HG03354 (cell line): ENCODE results near the gene TIMP3.

Experiments used
- ATAC-seq: cut with Tn5 transposase; IDR thresholded peaks from one replicate; pipeline ENCODE4 v1.9.1; 2021; ENCODE audit warnings: mild to moderate bottlenecking; ENCODE audit not compliant: unreplicated experiment, poor library complexity, severe bottlenecking

Gene TIMP3

DNA sequence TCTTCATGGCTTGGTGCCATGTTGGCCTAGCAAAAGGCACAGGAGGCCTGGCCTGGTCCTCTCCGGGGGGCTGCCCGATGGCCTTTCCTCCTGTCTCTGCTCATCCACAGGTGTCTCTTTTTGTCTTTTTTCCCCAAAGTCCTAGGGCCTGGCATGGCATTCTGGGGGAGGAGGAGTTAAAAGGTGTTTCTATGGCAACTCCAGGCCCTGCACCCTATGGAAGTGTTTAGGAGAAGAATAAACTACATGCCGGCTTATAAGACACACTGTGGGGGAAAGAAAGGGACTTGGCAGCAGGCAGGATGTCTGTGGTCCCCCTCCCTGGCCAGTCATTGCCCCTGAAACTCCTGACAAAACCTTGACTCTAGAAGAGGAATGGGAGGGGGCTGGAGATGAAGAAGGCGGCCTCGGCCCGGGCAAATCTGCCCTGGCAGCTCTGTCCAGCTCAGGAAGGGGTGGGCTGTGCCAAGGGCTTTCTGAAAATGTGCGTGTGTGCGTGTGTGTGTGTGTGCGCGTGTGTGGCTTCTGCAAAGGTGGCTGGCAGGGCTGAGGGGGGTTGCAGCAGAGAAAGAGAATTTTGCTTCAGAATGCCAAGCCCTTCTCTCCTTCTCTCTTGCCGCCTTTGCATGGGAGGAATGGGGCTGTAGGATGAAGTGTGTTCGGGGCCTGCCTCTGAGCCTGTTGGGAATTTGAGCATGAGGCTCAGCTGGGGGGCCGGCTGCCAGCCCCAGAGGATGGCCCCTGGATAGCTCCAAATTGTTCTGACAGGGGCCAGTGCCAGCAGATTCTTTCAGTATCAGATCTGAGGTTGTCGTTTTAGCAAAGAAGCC lies 3.2 kb downstream of the TIMP3 start:
- no peak for ATAC-seq

DNA sequence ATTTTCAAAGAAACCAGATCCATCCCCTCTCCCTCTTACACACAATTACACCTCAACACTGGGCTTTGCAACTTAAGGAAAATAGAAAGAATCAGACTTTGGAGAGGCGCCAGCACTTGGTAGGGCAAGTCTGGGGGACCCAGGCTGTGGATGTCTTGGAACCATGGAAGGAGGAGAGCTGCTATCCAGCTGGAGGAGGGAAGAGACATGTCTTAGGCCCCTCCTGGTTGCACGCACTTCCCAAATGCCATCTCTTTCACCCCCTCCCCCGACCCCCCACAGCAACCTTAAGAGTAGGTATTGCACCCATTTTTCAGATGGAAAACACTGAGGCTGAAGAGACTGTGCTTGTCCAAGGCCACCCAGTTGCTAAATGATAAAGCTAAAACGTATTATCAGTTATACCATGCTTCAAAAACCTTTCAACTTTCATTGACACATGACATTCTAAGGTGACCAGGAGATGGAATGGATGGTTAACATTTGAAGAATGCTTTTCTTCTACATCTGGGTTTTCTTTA lies 3.9 kb downstream of the TIMP3 start:
- no peak for ATAC-seq

DNA sequence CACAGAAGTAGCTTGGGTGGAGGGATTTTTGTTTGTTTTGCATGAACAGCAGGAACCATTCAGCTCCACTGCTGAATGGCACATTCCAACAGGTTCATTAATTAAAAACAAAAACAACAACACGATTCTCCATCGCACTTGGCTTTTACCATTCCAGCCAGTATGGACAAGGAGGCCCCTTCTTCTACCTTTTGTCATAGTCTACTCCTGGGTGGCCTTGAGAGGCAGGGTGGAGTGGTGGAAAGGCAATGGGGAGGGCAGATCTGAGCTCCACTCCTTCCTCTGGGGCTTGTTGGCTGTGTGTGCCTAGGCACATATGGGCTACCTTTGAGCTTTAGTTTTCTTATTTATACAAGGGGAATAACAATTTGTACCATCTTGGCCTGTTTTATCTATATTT lies 4.8 kb downstream of the TIMP3 start:
- ATAC-seq, result no peak

DNA sequence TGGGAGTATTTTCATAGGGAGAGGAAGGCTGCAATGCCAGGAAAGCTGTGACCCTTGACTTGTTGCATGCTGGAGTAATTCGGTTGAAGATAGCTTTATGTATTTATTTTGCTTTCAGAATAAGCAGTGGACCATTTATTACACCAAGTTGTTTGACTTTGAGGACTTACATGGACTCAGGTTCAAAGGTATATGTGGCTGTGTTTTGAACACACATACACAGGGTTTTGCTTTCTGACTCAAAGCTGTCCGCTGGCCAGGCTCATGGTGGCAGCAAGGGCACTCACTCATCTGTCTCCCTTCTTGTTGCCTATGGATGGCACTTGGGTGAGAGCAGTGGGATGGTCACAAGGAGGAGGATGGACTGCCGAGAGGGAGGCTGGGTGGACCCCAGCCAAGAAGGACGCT lies 6.5 kb downstream of the TIMP3 start:
- no peak for ATAC-seq

DNA sequence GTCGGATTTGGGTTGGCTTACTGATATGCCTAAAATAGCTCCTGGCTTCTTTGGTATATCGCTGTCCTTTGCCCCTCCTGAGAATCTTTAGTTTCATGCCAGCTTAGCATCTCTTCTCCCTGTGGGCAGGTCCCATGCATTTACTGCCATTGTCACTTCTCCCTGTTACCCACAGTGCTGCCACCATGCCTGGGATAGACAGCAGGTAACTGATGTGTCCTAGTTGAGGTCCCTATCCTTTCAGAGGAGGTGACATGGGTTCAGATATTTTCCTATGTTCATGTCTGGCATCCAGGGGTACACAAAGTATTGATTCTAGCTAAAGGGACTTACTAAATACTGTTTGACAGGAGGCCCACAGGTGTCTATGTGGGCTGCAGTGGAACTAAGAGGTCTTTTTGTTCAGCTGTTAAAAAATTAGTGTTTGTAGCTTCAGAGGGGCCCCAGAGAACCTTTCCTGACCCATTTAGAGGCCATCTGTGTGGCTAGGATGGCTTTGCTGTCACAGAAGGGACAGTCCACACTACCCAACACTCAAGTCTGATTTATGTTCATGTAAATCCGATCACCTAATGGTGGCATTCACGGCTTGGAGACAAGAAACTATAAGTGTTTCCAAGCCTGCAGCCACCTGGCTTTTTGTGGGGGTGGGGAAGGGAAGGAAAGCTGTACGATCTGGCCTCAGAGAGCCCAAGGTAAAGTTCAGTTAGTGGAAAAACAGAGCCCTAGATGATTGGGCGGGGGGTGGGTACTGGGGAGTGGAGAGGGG lies 8.5 kb downstream of the TIMP3 start:
- no peak for ATAC-seq

DNA sequence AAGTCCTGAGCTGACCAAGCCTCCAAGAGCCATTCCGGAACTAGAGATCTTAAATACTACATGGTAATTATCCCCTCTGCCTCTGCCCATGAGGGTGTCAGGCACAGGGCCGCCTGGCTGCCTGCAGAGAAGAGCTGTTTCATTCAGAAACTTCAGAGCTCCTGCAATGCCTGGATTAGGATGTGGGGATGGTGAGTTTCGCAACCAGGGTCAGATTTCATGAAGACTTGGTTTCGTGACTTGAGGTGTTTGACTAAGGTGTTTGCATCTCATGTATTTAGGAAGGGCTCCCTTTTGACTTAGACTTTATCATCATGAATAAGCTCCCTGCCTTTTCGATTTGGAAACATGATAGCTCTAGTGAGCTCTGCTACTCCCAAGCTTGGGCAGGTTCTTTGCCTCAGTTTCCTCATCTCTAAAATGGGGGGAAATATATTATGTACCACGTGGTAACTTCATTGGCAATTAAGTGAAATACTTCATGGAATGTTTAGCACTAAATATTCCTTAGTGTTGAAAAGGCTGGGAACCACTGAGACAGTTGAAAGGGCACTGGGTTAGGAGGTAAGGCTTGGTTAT lies 9.1 kb downstream of the TIMP3 start:
- no peak for ATAC-seq

DNA sequence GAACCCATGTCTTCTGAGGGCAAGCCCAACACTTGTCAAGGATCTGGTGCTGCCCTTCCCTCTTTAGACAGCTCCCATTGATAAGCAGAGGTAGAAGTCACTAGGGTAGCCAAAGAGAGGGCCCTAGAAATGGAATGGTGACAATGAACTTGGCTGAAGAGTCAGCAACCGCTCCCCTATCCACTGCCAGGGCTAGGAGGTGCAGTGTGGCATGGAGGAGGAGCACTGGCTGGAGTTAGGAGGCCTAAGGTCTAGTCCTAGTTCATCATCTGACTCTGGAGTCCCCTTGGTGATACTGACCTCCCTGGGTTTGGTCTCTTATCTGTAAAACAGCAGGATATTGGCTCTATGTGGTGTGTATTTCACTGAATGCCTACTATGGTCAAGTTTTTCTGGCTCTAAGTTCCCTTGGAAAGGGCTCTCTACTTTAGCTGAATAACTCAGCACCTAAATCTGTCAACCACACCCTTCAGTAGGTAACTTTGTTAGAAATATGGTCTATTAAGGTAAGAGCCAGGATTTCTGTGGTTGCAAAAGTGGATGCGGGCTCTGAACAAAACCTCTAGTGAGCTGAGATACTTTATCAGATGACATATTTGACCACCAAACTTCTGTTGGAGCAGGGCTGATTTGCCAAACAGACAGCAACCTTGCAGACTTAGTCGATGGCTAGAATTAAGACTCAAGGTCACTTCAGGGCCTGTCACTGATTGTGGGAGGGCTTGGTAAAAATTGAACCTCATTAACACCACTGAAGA lies 10.5 kb downstream of the TIMP3 start:
- no peak for ATAC-seq

DNA sequence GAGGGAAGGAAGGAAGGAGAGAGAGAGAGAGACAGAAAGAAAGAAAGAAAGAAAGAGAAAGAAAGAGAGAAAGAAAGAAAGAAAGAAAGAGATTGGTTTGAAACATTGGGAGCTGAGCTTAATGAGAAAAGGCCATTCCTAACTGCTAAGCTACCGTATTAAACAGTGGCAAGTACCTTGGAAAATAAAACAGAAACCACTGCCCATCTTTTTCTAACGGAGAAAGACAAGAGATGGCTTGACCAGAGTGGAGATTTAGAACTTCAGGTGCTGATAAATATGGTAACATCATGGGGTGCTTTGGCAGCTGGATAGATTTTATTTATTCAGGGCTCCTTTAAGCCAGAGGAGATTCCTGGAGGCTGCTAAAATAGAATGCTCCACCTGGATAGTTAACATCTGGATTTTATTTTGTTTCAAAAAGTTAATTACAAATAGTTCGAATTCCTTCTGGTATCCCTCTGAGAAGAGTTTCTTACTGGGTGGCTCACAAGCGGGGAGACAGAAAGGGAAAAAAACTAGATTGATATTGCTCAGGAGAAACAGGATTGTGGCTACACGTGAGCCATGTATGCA lies 12.9 kb downstream of the TIMP3 start:
- no peak for ATAC-seq

DNA sequence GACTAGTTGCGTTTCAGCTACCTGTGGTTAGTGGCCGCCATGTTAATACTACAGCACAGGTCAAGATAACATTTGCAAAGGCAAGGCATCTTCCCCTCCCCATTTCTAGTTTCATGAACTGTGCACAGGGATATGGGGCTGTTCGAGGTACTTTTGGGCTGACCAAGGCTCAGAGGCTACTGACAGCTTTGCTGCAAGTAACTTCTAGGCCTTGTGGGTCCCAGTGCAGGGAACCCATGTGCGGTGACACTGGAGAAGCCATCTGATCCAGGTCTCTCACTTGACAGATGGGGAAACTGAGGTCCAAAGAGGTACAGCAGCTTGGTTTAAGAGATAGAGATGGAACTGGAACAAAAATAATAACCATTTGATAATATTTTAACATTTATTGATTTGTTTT lies 13.6 kb downstream of the TIMP3 start:
- ATAC-seq, result no peak

DNA sequence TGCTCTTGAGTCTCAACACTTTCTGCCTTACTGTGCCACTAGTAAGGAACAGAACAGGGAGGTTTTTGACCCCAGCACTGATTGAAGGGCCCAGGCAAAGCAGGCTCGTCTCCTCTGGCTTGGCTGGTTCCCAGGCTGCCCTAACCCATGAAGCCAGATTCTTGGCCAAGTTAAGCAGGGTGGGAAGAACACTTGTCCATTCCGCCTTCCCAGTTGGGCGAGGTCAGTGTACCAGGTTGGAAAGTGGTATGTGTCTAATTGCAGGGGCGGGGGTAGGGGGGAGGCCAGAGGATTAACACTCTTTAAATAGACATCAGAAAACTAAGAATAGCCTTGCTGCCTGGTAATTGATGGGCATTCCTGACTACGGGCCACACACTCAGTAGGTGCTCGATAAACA lies 14.4 kb downstream of the TIMP3 start:
- no peak for ATAC-seq

DNA sequence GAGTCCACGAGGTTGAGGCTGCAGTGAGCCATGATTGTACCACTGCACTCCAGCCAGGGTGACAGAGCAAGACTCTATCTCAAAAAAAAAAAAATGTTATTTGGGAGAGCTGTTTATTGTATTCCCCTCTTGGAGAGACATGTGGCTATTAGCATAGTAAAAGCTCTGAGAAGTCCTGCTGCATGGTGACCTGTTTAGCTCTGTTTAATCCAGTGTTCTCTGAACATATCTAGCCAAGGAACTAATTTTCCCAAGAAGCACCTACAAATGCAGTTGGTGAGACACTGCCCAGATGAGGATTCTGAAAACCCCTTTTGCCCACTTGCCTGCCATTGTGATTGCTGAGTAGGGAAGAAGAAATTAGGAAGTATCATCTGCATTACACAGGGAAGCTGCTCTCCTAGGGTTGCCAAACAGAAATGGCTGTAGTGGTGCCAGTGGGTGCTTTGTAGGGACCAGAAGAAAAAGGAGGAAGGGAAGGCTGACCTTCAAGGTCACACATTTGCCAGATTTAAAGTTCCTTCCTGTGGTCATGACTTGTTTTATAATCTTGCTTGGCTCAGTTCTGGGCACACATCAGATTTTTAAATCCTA lies 15.7 kb downstream of the TIMP3 start:
- no peak for ATAC-seq

DNA sequence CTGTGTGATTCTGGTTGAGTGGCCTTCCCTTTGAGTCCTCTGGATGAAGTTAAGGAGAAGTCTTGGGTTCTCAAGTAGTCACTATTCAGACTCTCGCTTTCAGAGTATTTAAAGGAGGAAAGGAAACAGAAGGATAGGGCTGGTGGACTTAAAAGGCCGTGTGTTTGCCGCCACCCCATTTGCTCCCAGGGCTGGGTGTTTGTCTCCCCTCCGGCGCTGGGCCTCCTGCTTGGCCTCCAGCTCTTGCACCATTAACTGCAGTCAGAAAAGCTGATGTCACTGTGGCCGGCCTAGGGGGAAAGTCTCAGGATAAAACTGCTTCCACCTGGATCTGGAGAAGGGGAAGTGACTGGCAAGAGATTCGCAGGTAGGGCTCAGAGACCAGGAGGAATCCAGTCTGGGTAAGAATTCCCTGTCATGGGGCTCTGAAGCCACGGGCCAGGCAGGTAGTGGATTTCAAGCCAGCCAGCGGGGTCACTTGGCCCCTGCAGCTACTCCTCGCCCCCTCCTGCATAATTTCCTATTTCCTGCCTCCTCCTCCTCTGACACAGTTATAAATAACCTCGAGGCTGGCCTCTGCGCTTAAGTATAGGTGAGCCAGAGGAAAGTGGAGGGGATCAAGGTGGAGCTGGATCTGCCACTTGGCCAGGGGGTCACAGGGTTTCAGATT lies 17.1 kb downstream of the TIMP3 start:
- ATAC-seq, result no peak

DNA sequence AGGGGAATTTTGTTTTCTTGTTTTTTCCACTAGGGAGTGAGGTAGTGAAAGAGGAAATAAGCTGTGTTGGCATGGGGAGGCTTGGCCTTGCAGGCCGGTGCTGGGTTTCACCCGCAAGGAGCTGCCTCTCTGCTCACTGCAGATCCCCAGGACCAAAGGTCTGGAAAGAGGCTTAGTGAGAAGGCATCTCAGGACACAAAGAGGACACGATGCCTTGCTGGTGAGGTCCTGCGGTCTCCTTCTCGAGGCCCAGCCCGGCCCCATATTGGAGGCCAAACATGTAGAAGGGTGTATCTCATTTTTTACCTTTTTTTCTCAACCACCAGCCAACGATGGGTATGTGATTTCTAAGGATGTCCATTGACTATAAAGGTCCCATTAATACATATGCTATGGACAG lies 17.6 kb downstream of the TIMP3 start:
- no peak for ATAC-seq

DNA sequence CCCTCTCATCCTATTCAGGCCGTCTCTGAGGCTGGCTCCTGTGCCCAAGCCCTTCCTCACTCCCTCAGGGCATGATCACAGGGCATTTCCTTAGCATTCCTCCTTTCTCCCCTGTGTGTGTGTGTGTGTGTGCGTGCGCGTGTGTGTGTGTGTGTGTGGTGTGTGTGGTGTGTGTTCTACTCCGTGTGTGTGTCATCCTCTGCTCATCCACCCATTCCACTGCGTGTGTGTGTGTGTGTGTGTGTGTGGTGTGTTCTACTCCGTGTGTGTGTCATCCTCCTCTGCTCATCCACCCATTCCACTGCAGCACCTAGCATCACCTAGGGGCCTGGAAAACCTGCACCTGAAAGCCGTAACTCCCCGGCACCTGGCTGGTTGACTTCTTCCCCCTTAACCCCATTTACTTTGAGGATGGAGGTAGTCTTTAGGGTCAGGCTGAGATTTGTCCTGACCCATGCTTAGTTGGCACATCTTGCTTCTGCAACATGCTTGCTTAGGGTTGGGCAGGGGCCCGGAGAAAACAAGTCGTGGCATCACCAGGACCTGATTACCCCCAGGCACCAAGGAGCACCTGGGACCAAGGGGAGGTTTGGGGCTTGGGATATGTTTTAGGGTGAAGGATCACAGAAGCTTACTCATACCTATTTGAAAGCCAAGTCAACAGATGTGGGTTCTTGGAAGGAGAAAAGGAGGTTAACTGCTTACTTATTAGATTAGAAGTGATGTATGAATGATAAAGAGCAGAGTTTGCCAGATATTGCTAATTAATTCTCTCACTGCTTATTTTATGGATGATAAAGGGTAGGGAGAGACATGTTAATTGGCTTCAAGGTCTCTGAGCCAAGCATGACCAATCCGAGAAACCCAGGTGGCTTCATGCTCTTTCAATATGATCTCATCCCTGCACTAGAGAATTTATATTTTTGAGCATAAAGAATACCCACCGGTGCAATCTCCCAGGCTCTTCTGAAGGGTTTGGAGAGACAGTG lies 18.9 kb downstream of the TIMP3 start:
- no peak for ATAC-seq

DNA sequence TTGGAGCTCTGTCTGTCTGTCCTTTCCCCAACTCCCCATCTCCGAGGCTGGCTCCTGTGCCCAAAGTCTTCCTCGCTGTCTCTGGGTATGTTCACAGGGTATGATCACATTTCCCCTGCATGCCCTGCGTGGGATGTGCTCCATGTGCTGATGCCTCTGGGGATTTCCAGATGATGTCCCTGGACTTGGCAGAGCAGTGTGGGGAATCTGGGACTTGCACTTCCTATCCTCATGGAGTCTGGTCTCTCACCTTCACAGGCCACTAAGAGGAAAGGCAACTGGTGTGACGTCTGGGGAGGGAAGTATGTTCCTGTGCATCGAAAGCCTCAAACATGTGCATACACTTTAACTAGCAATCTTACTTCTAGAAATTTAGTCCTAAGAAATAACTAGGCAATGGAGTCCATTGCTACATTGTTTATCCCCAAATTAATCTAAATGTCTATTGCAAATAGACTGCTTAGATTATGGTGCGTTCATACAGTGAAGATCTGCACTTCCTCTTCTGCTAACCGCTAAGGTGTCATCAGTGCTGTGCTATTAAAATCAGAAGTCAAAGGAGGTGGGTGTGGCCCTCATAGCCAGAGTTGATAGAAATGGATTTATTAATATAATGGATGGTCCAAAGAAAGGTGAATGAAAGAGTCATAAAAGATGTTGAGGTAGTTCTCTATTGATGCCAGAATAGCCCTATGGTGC lies 20.8 kb downstream of the TIMP3 start:
- no peak for ATAC-seq

DNA sequence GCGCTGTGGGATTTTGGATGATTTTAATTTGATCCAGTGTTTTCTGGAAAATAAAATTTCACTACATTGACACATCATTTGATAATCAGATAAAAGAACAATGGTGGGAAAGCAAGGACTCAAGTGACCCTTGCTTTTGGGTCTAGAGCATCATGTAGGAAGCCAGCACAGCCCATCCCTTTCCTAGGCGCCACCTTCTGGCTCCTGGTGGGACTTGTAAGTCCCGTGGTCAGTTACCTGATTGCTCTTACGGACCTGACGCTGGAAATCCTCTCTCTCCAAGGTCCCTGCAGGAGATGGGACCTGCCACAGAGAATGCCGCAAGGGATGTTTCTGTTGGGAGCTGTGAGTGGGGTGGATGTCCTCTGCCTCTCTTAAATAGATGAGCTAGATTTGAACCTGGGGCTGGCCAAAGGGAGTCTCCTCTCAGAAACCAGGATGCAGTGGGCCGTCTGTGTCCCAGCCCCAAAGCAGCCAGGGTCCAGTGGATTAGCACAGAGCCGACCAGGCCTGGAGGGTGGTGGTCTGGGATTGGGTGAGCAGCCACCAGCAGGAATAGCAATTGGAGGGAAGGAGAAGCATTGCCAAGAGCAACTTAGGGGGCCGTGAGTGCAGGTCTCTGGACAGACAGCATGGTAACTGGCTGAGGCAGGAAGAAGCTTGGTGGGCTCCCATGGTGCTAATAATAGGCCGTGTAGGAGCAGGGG lies 21.7 kb downstream of the TIMP3 start:
- no peak for ATAC-seq
